ENCODE data around the gene PRG2. TPM values are rescaled to one million over a fixed set of nuclear protein-coding genes. Genes with fewer than 3 reads are reported as not detected.
A peak's percentile ranks its signal among the peaks of the same experiment; 100 is the strongest.

The PRG2 gene
- polyA plus RNA-seq, 6 donors from 2014 or later = not detected

- Mint-ChIP-seq H3K36me3 (no peaks in the 10 kb centered on the region), H3K27ac (peak within 1 kb of the TSS in 2 of 6 donors; percentile 41 to 57), H3K4me1 (no peaks in the 10 kb centered on the region), H3K4me3 (no peak within 1 kb of the TSS), H3K27me3 (peaks cover 28 to 50% (median 28%) of the 10 kb centered on the region in 3 donors), H3K9me3 (peaks cover 0 to 3% (median 0%) of the 10 kb centered on the region in 7 donors)
- DNase-seq (no peak), ATAC-seq (ENCODE audit: low read depth in 2 of 2) (no peak)
Observed at GRCh38 chr11:57380975-57381374, 9.5 kb downstream of the PRG2 start, which contains the start of gene PRG3. Gene PRG3 (minus strand): TSS chr11:57381150. CDS start chr11:57380708, 442 bp downstream.

GRCh38 chr11:57379732-57380131, 10.7 kb downstream of the PRG2 start:
- H3K9me3 Mint-ChIP-seq = peaks cover 0 to 3% (median 0%) of the 10 kb centered on the region in 7 donors
- H3K4me1 Mint-ChIP-seq = no peaks in the 10 kb centered on the region
- peaks cover 27 to 50% (median 28%) of the 10 kb centered on the region in 3 donors for H3K27me3 Mint-ChIP-seq
- no peaks in the 10 kb centered on the region for H3K36me3 Mint-ChIP-seq
- H3K4me3 Mint-ChIP-seq = no peak overlapping the region
- ATAC-seq (ENCODE audit: low read depth in 2 of 2) (no peak), DNase-seq (no peak)
- no peak overlapping the region for H3K27ac Mint-ChIP-seq

- no peak overlapping the region for H3K4me3 Mint-ChIP-seq
- H3K27me3 Mint-ChIP-seq = peaks cover 24 to 50% (median 27%) of the 10 kb centered on the region in 3 donors
- peaks cover 0 to 3% (median 0%) of the 10 kb centered on the region in 7 donors for H3K9me3 Mint-ChIP-seq
- DNase-seq (no peak), ATAC-seq (ENCODE audit: low read depth in 2 of 2) (no peak)
- no peaks in the 10 kb centered on the region for H3K36me3 Mint-ChIP-seq
- no peaks in the 10 kb centered on the region for H3K4me1 Mint-ChIP-seq
- no peak overlapping the region for H3K27ac Mint-ChIP-seq
Observed at GRCh38 chr11:57378186-57378585, 12.3 kb downstream of the PRG2 start.

GRCh38 chr11:57377107-57377506, 13.3 kb downstream of the PRG2 start:
- ATAC-seq (ENCODE audit: low read depth in 2 of 2) (no peak), DNase-seq (no peak)
- H3K36me3 Mint-ChIP-seq = no peaks in the 10 kb centered on the region
- H3K9me3 Mint-ChIP-seq = peaks cover 0 to 3% (median 0%) of the 10 kb centered on the region in 7 donors
- peaks cover 22 to 43% (median 22%) of the 10 kb centered on the region in 3 donors for H3K27me3 Mint-ChIP-seq
- H3K4me1 Mint-ChIP-seq = no peaks in the 10 kb centered on the region
- no peak overlapping the region for H3K4me3 Mint-ChIP-seq
- H3K27ac Mint-ChIP-seq = no peak overlapping the region

- no peak for ATAC-seq (ENCODE audit: low read depth in 2 of 2)
- no peak for DNase-seq
- Mint-ChIP-seq H3K4me3 (no peak overlapping the region), H3K4me1 (no peaks in the 10 kb centered on the region), H3K9me3 (peaks cover 0 to 3% (median 0%) of the 10 kb centered on the region in 7 donors), H3K27ac (no peak overlapping the region), H3K36me3 (no peaks in the 10 kb centered on the region), H3K27me3 (peaks cover 17 to 35% (median 25%) of the 10 kb centered on the region in 3 donors)
Observed at GRCh38 chr11:57376095-57377090, 14.1 kb downstream of the PRG2 start.

GRCh38 chr11:57375490-57375889, 15.0 kb downstream of the PRG2 start:
- H3K9me3 Mint-ChIP-seq = peaks cover 0 to 3% (median 0%) of the 10 kb centered on the region in 7 donors
- H3K27me3 Mint-ChIP-seq = peaks cover 15 to 27% (median 26%) of the 10 kb centered on the region in 3 donors
- H3K27ac Mint-ChIP-seq = peak overlapping the region in 1 of 6 donors; percentile 79
- H3K4me3 Mint-ChIP-seq = no peak overlapping the region
- DNase-seq (no peak), ATAC-seq (ENCODE audit: low read depth in 2 of 2) (no peak)
- H3K4me1 Mint-ChIP-seq = peaks cover 0 to 7% (median 0%) of the 10 kb centered on the region in 3 donors
- H3K36me3 Mint-ChIP-seq = no peaks in the 10 kb centered on the region

GRCh38 chr11:57374966-57375365, 15.5 kb downstream of the PRG2 start:
- no peak for DNase-seq
- H3K4me1 Mint-ChIP-seq = peaks cover 0 to 7% (median 0%) of the 10 kb centered on the region in 3 donors
- H3K9me3 Mint-ChIP-seq = peaks cover 0 to 3% (median 0%) of the 10 kb centered on the region in 7 donors
- no peaks in the 10 kb centered on the region for H3K36me3 Mint-ChIP-seq
- no peak for ATAC-seq (ENCODE audit: low read depth in 2 of 2)
- H3K4me3 Mint-ChIP-seq = no peak overlapping the region
- H3K27me3 Mint-ChIP-seq = peaks cover 11 to 24% (median 21%) of the 10 kb centered on the region in 3 donors
- H3K27ac Mint-ChIP-seq = peak overlapping the region in 1 of 6 donors; percentile 23

- no peak for DNase-seq
- H3K27ac Mint-ChIP-seq = peak overlapping the region in 1 of 6 donors; percentile 0
- no peak for ATAC-seq (ENCODE audit: low read depth in 2 of 2)
- no peak overlapping the region for H3K4me3 Mint-ChIP-seq
- peaks cover 0 to 7% (median 3%) of the 10 kb centered on the region in 3 donors for H3K4me1 Mint-ChIP-seq
- H3K36me3 Mint-ChIP-seq = no peaks in the 10 kb centered on the region
- H3K9me3 Mint-ChIP-seq = peaks cover 0 to 2% (median 0%) of the 10 kb centered on the region in 7 donors
- peaks cover 12 to 21% (median 20%) of the 10 kb centered on the region in 3 donors for H3K27me3 Mint-ChIP-seq
Observed at GRCh38 chr11:57373146-57373545, 17.3 kb downstream of the PRG2 start.

GRCh38 chr11:57370941-57371340, 19.5 kb downstream of the PRG2 start:
- H3K4me3 Mint-ChIP-seq = no peak overlapping the region
- no peaks in the 10 kb centered on the region for H3K36me3 Mint-ChIP-seq
- ATAC-seq (ENCODE audit: low read depth in 2 of 2) = no peak
- DNase-seq = no peak
- peaks cover 0 to 20% (median 9%) of the 10 kb centered on the region in 3 donors for H3K27me3 Mint-ChIP-seq
- H3K4me1 Mint-ChIP-seq = peaks cover 0 to 7% (median 3%) of the 10 kb centered on the region in 3 donors
- H3K27ac Mint-ChIP-seq = no peak overlapping the region
- peaks cover 0 to 2% (median 0%) of the 10 kb centered on the region in 7 donors for H3K9me3 Mint-ChIP-seq

- DNase-seq = no peak
- ATAC-seq (ENCODE audit: low read depth in 2 of 2) = no peak
- H3K27ac Mint-ChIP-seq = peak overlapping the region in 1 of 6 donors; percentile 33
- H3K4me1 Mint-ChIP-seq = peaks cover 0 to 7% (median 3%) of the 10 kb centered on the region in 3 donors
- no peak overlapping the region for H3K4me3 Mint-ChIP-seq
- peaks cover 5 to 20% (median 9%) of the 10 kb centered on the region in 3 donors for H3K27me3 Mint-ChIP-seq
- peaks cover 0 to 2% (median 0%) of the 10 kb centered on the region in 7 donors for H3K9me3 Mint-ChIP-seq
- H3K36me3 Mint-ChIP-seq = no peaks in the 10 kb centered on the region
Observed at GRCh38 chr11:57370251-57370650, 20.2 kb downstream of the PRG2 start.

GRCh38 chr11:57368845-57369232, 21.6 kb downstream of the PRG2 start:
- peaks cover 0 to 7% (median 3%) of the 10 kb centered on the region in 3 donors for H3K4me1 Mint-ChIP-seq
- peaks cover 9 to 29% (median 18%) of the 10 kb centered on the region in 3 donors for H3K27me3 Mint-ChIP-seq
- H3K9me3 Mint-ChIP-seq = peaks cover 0 to 2% (median 0%) of the 10 kb centered on the region in 7 donors
- no peaks in the 10 kb centered on the region for H3K36me3 Mint-ChIP-seq
- DNase-seq (no peak), ATAC-seq (ENCODE audit: low read depth in 2 of 2) (no peak)
- H3K4me3 Mint-ChIP-seq = no peak overlapping the region
- H3K27ac Mint-ChIP-seq = no peak overlapping the region

- no peak overlapping the region for H3K4me3 Mint-ChIP-seq
- peaks cover 0 to 7% (median 3%) of the 10 kb centered on the region in 3 donors for H3K4me1 Mint-ChIP-seq
- ATAC-seq (ENCODE audit: low read depth in 2 of 2) (peak in 1 of 2 donors; percentile 16), DNase-seq (no peak)
- no peaks in the 10 kb centered on the region for H3K36me3 Mint-ChIP-seq
- no peak overlapping the region for H3K27ac Mint-ChIP-seq
- H3K9me3 Mint-ChIP-seq = peaks cover 0 to 2% (median 0%) of the 10 kb centered on the region in 7 donors
- peaks cover 9 to 32% (median 19%) of the 10 kb centered on the region in 3 donors for H3K27me3 Mint-ChIP-seq
Observed at GRCh38 chr11:57368106-57368844, 22.2 kb downstream of the PRG2 start.
